ENCODE measurements around the gene OR2A1. TPM values are rescaled to one million over a fixed set of nuclear protein-coding genes. Genes with fewer than 3 reads are reported as not detected.
"Not testable (repeated sequence)": the region's sequence is repeated elsewhere in the genome, so short reads cannot be mapped to it uniquely, and the experiment has no call there.

The OR2A1 gene, protein sequence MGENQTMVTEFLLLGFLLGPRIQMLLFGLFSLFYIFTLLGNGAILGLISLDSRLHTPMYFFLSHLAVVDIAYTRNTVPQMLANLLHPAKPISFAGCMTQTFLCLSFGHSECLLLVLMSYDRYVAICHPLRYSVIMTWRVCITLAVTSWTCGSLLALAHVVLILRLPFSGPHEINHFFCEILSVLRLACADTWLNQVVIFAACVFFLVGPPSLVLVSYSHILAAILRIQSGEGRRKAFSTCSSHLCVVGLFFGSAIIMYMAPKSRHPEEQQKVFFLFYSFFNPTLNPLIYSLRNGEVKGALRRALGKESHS
- not detected in 2 replicates for polyA plus RNA-seq (2012; rRNA removed)
- polyA plus RNA-seq (2012; cell fraction: cytosol; rRNA removed) = not detected in 2 replicates
- polyA plus RNA-seq (2012; cell fraction: nucleus; rRNA removed) = not detected in 2 replicates

- H4K20me1 ChIP-seq (ENCODE audit: insufficient read depth); H3K4me2 ChIP-seq; POLR2A ChIA-PET; H3K4me3 ChIP-seq (ENCODE audit: low read depth in 2 of 2, low read length in 1 of 2); H3K4me1 ChIP-seq (ENCODE audit: control insufficient read depth in 1 of 2, insufficient read depth in 2 of 2, low read depth in 1 of 2, low read length in 1 of 2); H3K36me3 ChIP-seq (replicated peaks in 1 of 2; ENCODE audit: control insufficient read depth in 1 of 2, insufficient read depth in 2 of 2, low read length in 1 of 2); H3K9me3 ChIP-seq; H3K79me2 ChIP-seq (ENCODE audit: insufficient read depth); H2AFZ ChIP-seq (ENCODE audit: low read depth); H3K9ac ChIP-seq; CTCF ChIA-PET; H3K27ac ChIP-seq (ENCODE audit: low read depth in 2 of 2, low read length in 1 of 2); H3K27me3 ChIP-seq (ENCODE audit: insufficient read depth); H3K9me2 ChIP-seq; DNase-seq; H3F3A ChIP-seq (replicated peaks; ENCODE audit: insufficient read depth): not testable (repeated sequence)
- 0% methylated on average over 1 of the region's 2 CpGs for WGBS (ENCODE audit: low lambda C conversion rate)
Observed at GRCh38 chr7:144311872-144312469, at the start of gene OR2A1. TSS of gene OR2A1 (plus strand) at chr7:144312419. CDS start at chr7:144318125, 5,706 bp downstream.

GRCh38 chr7:144264692-144265091 lies 47.5 kb upstream of the OR2A1 start, which contains the start of gene OR2A7:
TSS of gene OR2A7 (minus strand) at chr7:144264792. CDS start at chr7:144259628, 5,164 bp downstream.
- H3K4me3 ChIP-seq (ENCODE audit: low read depth in 2 of 2, low read length in 1 of 2); CTCF ChIA-PET; H3K36me3 ChIP-seq (replicated peaks in 1 of 2; ENCODE audit: control insufficient read depth in 1 of 2, insufficient read depth in 2 of 2, low read length in 1 of 2); H3K9me3 ChIP-seq; H3K27ac ChIP-seq (ENCODE audit: low read depth in 2 of 2, low read length in 1 of 2); H3K27me3 ChIP-seq (ENCODE audit: insufficient read depth); H3F3A ChIP-seq (replicated peaks; ENCODE audit: insufficient read depth); H4K20me1 ChIP-seq (ENCODE audit: insufficient read depth); POLR2A ChIA-PET; H3K9ac ChIP-seq; DNase-seq; H3K79me2 ChIP-seq (ENCODE audit: insufficient read depth); H2AFZ ChIP-seq (ENCODE audit: low read depth); H3K4me1 ChIP-seq (ENCODE audit: control insufficient read depth in 1 of 2, insufficient read depth in 2 of 2, low read depth in 1 of 2, low read length in 1 of 2); H3K9me2 ChIP-seq; H3K4me2 ChIP-seq: not testable (repeated sequence)
- WGBS (ENCODE audit: low lambda C conversion rate) = 28% methylated on average over 6 of the region's 7 CpGs

DNA sequence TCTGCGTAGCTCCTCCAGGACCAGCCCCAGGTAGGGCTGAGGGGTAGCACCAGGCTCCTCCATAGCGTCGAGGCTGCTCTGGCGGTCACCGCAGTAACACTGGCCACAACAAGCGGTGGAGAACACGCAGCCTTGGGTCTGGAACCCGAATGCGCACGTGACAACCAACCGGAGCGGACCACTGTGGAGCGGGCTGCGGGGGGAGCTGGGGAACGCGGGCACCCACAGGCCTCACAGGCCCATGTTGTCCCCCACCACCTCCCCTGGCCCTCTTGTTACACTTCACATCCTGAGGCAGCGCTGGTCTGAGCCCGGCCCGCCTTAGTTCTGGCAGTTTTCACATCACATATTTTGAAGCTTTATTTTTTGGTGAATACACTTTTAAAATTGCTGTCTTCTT lies 43.0 kb upstream of the OR2A1 start, which contains the start of gene CTAGE8:
Gene CTAGE8 (minus strand): TSS at position 101 of the 400 bp plus-strand sequence. CDS start 38 bp downstream, at position 63.
- H2AFZ ChIP-seq (ENCODE audit: low read depth); H3K9me2 ChIP-seq; H3K9me3 ChIP-seq; DNase-seq; H3K4me3 ChIP-seq (ENCODE audit: low read depth in 2 of 2, low read length in 1 of 2); CTCF ChIA-PET; H3K27ac ChIP-seq (ENCODE audit: low read depth in 2 of 2, low read length in 1 of 2); H3K4me2 ChIP-seq; H3K4me1 ChIP-seq (ENCODE audit: control insufficient read depth in 1 of 2, insufficient read depth in 2 of 2, low read depth in 1 of 2, low read length in 1 of 2); H4K20me1 ChIP-seq (ENCODE audit: insufficient read depth); POLR2A ChIA-PET; H3K9ac ChIP-seq; H3F3A ChIP-seq (replicated peaks; ENCODE audit: insufficient read depth); H3K27me3 ChIP-seq (ENCODE audit: insufficient read depth); H3K79me2 ChIP-seq (ENCODE audit: insufficient read depth); H3K36me3 ChIP-seq (replicated peaks in 1 of 2; ENCODE audit: control insufficient read depth in 1 of 2, insufficient read depth in 2 of 2, low read length in 1 of 2): not testable (repeated sequence)
- WGBS (ENCODE audit: low lambda C conversion rate) = 83% methylated on average over 2 of the region's 19 CpGs

DNA sequence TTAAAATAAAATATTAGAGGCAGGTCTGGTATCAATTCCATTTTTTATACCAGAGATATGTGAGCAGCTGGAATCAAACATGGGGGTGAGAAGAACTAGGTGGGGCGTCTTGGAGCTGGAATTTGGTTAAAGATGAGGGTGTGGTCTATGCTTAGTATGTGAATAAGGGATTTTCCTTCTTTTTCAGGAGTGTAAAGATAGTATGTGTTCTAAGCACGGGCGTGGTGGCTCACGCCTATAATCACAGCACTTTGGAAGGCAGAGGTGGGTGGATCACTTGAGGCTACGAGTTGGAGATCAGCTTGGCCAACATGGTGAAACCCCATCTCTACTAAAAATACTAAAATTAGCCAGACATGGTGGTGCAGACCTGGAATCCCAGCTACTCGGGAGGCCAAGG lies 36.9 kb upstream of the OR2A1 start:
- H3K9ac ChIP-seq; POLR2A ChIA-PET; H3K9me3 ChIP-seq; H3K4me3 ChIP-seq (ENCODE audit: low read depth in 2 of 2, low read length in 1 of 2); H3K36me3 ChIP-seq (replicated peaks in 1 of 2; ENCODE audit: control insufficient read depth in 1 of 2, insufficient read depth in 2 of 2, low read length in 1 of 2); H3K79me2 ChIP-seq (ENCODE audit: insufficient read depth); H3K27ac ChIP-seq (ENCODE audit: low read depth in 2 of 2, low read length in 1 of 2); H4K20me1 ChIP-seq (ENCODE audit: insufficient read depth); DNase-seq; H3K4me2 ChIP-seq; CTCF ChIA-PET; H3F3A ChIP-seq (replicated peaks; ENCODE audit: insufficient read depth); H3K27me3 ChIP-seq (ENCODE audit: insufficient read depth); H2AFZ ChIP-seq (ENCODE audit: low read depth); H3K9me2 ChIP-seq; H3K4me1 ChIP-seq (ENCODE audit: control insufficient read depth in 1 of 2, insufficient read depth in 2 of 2, low read depth in 1 of 2, low read length in 1 of 2): not testable (repeated sequence)
- 13% methylated on average over 4 of the region's 6 CpGs for WGBS (ENCODE audit: low lambda C conversion rate)

- H3K36me3 ChIP-seq (replicated peaks in 1 of 2; ENCODE audit: control insufficient read depth in 1 of 2, insufficient read depth in 2 of 2, low read length in 1 of 2); H3K79me2 ChIP-seq (ENCODE audit: insufficient read depth); DNase-seq; H4K20me1 ChIP-seq (ENCODE audit: insufficient read depth); H3K27me3 ChIP-seq (ENCODE audit: insufficient read depth); H3F3A ChIP-seq (replicated peaks; ENCODE audit: insufficient read depth); H3K9me2 ChIP-seq; H3K4me3 ChIP-seq (ENCODE audit: low read depth in 2 of 2, low read length in 1 of 2); CTCF ChIA-PET; H3K27ac ChIP-seq (ENCODE audit: low read depth in 2 of 2, low read length in 1 of 2); POLR2A ChIA-PET; H3K4me2 ChIP-seq; H3K4me1 ChIP-seq (ENCODE audit: control insufficient read depth in 1 of 2, insufficient read depth in 2 of 2, low read depth in 1 of 2, low read length in 1 of 2); H2AFZ ChIP-seq (ENCODE audit: low read depth); H3K9ac ChIP-seq; H3K9me3 ChIP-seq: not testable (repeated sequence)
- 23% methylated on average over 3 of the region's 6 CpGs for WGBS (ENCODE audit: low lambda C conversion rate)
Observed at GRCh38 chr7:144280010-144280409, 32.2 kb upstream of the OR2A1 start.

DNA sequence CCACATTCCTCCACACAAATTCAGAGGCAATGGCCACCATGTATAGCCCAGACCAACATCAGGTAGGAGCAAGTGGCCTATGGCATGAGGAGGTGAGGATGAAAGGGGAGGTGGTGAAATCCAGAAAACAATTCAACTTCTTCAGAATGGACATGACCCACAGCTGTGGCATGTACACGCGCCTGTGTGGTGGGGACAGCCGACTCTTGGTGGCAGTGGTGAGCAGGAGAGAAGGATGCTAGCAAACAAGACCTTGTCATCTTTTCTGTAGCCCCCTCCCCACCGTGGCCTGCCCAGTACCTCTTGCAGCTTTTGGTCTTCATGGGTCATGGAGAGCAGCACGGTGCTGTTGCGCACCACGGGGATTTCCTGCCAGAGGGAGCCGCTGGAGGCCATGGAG lies 30.2 kb upstream of the OR2A1 start:
- H3K36me3 ChIP-seq (replicated peaks in 1 of 2; ENCODE audit: control insufficient read depth in 1 of 2, insufficient read depth in 2 of 2, low read length in 1 of 2); H3K4me2 ChIP-seq; H3K27me3 ChIP-seq (ENCODE audit: insufficient read depth); H3K9me3 ChIP-seq; H2AFZ ChIP-seq (ENCODE audit: low read depth); H3K27ac ChIP-seq (ENCODE audit: low read depth in 2 of 2, low read length in 1 of 2); H3K4me3 ChIP-seq (ENCODE audit: low read depth in 2 of 2, low read length in 1 of 2); POLR2A ChIA-PET; CTCF ChIA-PET; H3F3A ChIP-seq (replicated peaks; ENCODE audit: insufficient read depth); DNase-seq; H3K4me1 ChIP-seq (ENCODE audit: control insufficient read depth in 1 of 2, insufficient read depth in 2 of 2, low read depth in 1 of 2, low read length in 1 of 2); H3K9me2 ChIP-seq; H3K9ac ChIP-seq; H3K79me2 ChIP-seq (ENCODE audit: insufficient read depth); H4K20me1 ChIP-seq (ENCODE audit: insufficient read depth): not testable (repeated sequence)
- WGBS (ENCODE audit: low lambda C conversion rate) = no CpG with 5 or more reads among the region's 8 CpGs
